ENCODE results near the gene NPAS3.

DNA sequence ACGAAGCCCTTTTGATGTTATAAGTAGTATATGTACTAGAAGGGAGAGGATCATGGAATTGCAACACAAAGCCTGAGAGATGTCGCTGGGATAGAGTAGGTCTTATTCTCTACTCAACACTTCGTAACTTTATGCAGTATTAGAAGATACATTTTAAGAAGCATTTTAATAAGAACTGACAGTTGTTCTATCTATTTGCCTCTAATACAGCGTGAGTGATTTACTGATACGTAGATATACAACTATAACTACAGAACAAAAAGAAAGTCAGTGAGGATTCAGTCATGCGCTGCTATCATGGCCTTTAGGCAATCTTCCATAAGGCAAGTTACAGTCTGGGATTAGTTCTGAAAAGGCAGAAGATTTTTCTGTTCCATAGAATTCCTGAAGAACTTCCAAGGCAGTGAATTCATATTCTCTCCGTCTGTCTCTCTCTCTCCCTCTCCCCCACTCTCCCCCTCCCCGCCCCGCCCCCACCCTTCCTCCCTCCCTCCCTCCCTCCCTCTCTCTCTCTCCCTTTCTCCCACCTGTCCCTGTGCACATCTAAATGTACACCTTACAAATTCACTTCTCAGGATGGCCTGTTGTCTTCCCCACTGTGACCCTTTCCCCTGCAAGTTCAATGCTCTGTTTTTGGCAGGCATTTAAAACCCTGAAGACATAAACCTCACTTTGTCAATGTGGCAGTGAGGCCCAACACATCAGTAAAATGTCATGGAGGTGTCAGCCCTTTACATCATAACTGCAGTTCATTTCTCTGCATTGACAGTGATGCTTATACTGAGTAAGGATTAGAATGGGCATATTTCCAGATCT, 541.6 kb downstream of the NPAS3 start:
- TF ChIP-seq, protein P1, sequence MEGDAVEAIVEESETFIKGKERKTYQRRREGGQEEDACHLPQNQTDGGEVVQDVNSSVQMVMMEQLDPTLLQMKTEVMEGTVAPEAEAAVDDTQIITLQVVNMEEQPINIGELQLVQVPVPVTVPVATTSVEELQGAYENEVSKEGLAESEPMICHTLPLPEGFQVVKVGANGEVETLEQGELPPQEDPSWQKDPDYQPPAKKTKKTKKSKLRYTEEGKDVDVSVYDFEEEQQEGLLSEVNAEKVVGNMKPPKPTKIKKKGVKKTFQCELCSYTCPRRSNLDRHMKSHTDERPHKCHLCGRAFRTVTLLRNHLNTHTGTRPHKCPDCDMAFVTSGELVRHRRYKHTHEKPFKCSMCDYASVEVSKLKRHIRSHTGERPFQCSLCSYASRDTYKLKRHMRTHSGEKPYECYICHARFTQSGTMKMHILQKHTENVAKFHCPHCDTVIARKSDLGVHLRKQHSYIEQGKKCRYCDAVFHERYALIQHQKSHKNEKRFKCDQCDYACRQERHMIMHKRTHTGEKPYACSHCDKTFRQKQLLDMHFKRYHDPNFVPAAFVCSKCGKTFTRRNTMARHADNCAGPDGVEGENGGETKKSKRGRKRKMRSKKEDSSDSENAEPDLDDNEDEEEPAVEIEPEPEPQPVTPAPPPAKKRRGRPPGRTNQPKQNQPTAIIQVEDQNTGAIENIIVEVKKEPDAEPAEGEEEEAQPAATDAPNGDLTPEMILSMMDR (IDR thresholded peaks at IDR 0.05; ENCODE audit: low read depth, low read length), result no peak
- TF ChIP-seq EZH2phosphoT487 (IDR thresholded peaks at IDR 0.05; ENCODE audit: low read depth), result no peak

Data from OCI-LY3 (cell line).